H1 (cell line): ENCODE data around the gene DYNLRB1. TPM values are rescaled to one million over a fixed set of nuclear protein-coding genes. Genes with fewer than 3 reads are reported as not detected.

ENCODE experiments used
- CBX8 ChIP-seq: fragments of 300-800, 300-1000 bp; sonication (generic); IDR thresholded peaks from 2 replicates; pipeline ENCODE4 v1.7.1; 2016; ENCODE audit warnings: low read depth, low read length, borderline replicate concordance
- FOSL1 ChIP-seq: IDR thresholded peaks from 2 replicates; pipeline ENCODE4 v1.6.1; 2011; ENCODE audit warnings: mild to moderate bottlenecking, low read depth, low read length, moderate library complexity; ENCODE audit not compliant: insufficient read depth
- HDAC6 ChIP-seq: IDR thresholded peaks from one replicate; pipeline ENCODE4 v1.7.1; 2012; ENCODE audit warnings: low read depth, mild to moderate bottlenecking, inconsistent platforms, low read length, moderate library complexity
- JUN ChIP-seq: IDR thresholded peaks from 2 replicates; pipeline ENCODE4 v1.6.1; 2011; ENCODE audit warnings: low read depth, mild to moderate bottlenecking, improper control_type of control experiment, low read length
- PHF8 ChIP-seq: fragments of 200-600 bp; sonication (generic); conservative IDR thresholded peaks from 2 replicates; pipeline ENCODE4 v1.7.1; 2012; ENCODE audit warnings: low read depth, mild to moderate bottlenecking, inconsistent platforms, low read length, moderate library complexity
- SIN3A ChIP-seq, 2 experiments: IDR thresholded peaks in 1 of 2; conservative IDR thresholded peaks in 1 of 2; 2 replicates each; pipeline ENCODE4 v1.6.1; 2011 to 2012; ENCODE audit warnings: low read length in 2 of 2, improper control_type of control experiment in 1 of 2, low read depth in 1 of 2, mild to moderate bottlenecking in 1 of 2
- SIRT6 ChIP-seq: IDR thresholded peaks from one replicate; pipeline ENCODE4 v1.7.1; 2012; ENCODE audit warnings: low read length, inconsistent platforms
- SIX5 ChIP-seq: IDR thresholded peaks from 2 replicates; pipeline ENCODE4 v1.6.1; 2011; ENCODE audit warnings: mild to moderate bottlenecking, low read depth, low read length
- polyA plus RNA-seq, 7 experiments: library from polyadenylated mRNA; depleted of rRNA in 3 of 7; stranded (reverse) in 5 of 7; unstranded in 2 of 7; fragments of >200 nt in 5 of 7; fragments of 200-250 nt in 2 of 7; gene quantifications; 1 replicate in 5 of 7; 2 replicates in 1 of 7; 4 replicates in 1 of 7; pipeline versions ENCODE4 v1.2.1 to v1.2.3, GENCODE V29; 2011 to 2013; ENCODE audit warnings: missing spikeins in 2 of 7, mixed read lengths in 2 of 7
- total RNA-seq: library from RNA; stranded (reverse); fragmentation: NEBNext Ultra II Directional; extraction: Animal tissue kit (Norgen Biotek cat#: 25700); gene quantifications from 2 replicates; pipeline ENCODE4 v1.2.1, GENCODE V29; 2021

Gene DYNLRB1
- total and polyA plus RNA-seq, 2 of the 8 experiments (the other 6 are each of a cell fraction or from before 2014, with no cell fraction given) = 109 to 214 TPM

DNA sequence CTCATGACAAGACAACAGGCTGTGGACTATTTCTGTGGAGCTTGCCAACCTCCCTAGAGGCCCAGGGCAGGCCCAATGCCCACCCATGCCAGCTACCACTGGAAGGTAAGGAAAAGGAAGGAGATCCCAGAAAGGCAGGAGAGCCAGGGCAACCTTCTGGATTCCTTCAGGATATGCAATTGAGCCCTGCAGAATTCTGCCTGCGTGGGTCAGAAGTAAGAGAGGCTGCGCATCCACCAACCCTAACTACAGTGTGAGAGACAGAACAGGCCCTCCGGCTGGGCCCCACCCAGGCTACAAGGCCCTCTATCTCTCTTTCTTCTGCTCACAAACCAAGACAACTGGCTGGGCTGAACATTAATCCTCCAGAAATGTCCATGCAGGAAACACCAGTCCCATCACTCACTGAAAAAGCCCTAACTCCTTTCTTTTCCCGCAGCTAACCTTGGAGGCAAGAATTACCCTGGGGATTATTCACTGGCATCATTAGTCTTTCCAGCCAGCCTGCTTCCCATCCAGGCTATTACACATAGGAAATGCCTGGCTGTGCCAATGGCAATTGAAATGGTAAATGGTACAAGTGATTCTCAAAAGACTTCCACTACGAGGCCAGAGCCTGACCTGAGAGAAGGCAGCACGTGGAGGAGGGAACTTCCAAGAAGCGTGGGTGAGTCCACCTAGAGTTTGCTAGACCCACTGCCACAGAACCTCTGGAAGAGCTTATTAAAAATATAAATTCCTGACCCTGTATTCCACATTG lies 57.5 kb downstream of the DYNLRB1 start (continued):
- TF ChIP-seq CBX8 = no peak
- no peak for TF ChIP-seq HDAC6
- no peak for TF ChIP-seq JUN
- TF ChIP-seq FOSL1 = no peak
- TF ChIP-seq PHF8 = no peak
- TF ChIP-seq SIN3A (conservative IDR thresholded peaks at IDR 0.05 in 1 of 2, IDR thresholded peaks at IDR 0.05 in 1 of 2; ENCODE audit: low read depth in 1 of 2, low read length in 2 of 2) = no peak
- no peak for TF ChIP-seq SIRT6
- no peak for TF ChIP-seq SIX5
